Chondrocyte (in vitro differentiated cells): ENCODE measurements around the gene CUL1. TPM values are rescaled to one million over a fixed set of nuclear protein-coding genes. Genes with fewer than 3 reads are reported as not detected.

Experiments
- DNase-seq: peaks from one replicate; pipeline ENCODE4 v3.0.0; 2021; ENCODE audit warnings: mixed read lengths, low spot score
- H3K27ac Mint-ChIP-seq: one replicate; pipeline ENCODE4 v1.8.0; 2021; ENCODE audit warnings: mild to moderate bottlenecking, moderate library complexity, mixed read lengths; ENCODE audit not compliant: unreplicated experiment
- H3K27me3 Mint-ChIP-seq: 2 replicates; pipeline ENCODE4 v1.8.0; 2021; ENCODE audit warnings: low read depth, mixed read lengths
- H3K36me3 Mint-ChIP-seq: 2 replicates; pipeline ENCODE4 v1.8.0; 2021; ENCODE audit warnings: low read depth, mixed read lengths
- H3K4me1 Mint-ChIP-seq: 2 replicates; pipeline ENCODE4 v1.8.0; 2021; ENCODE audit warnings: low read depth, mild to moderate bottlenecking, mixed read lengths
- H3K4me3 Mint-ChIP-seq: one replicate; pipeline ENCODE4 v1.8.0; 2021; ENCODE audit warnings: mild to moderate bottlenecking, moderate library complexity, mixed read lengths; ENCODE audit not compliant: unreplicated experiment
- H3K9me3 Mint-ChIP-seq: 2 replicates; pipeline ENCODE4 v1.8.0; 2021; ENCODE audit warnings: low read depth, mixed read lengths
- total RNA-seq: library from RNA; stranded (reverse); gene quantifications from 3 replicates; pipeline ENCODE4 v1.2.1, GENCODE V29; 2021
- TF ChIP-seq, protein P1 (sequence below): fragments of 200-600 bp; sonication (generic); IDR thresholded peaks from 2 replicates; pipeline ENCODE4 v1.5.0; 2021; ENCODE audit warnings: antibody characterized with exemption, mild to moderate bottlenecking, moderate library complexity

The CUL1 gene
- total RNA-seq, 1 donor from 2014 or later: 41.1 TPM

GRCh38 chr7:148813890-148814289 lies 115.2 kb downstream of the CUL1 start:
- H3K36me3 Mint-ChIP-seq: peaks cover 15% of the 10 kb centered on the region

GRCh38 chr7:148814922-148815559 lies 116.3 kb downstream of the CUL1 start:
- Mint-ChIP-seq H3K27me3 (no peaks in the 10 kb centered on the region), H3K36me3 (peaks cover 12% of the 10 kb centered on the region), H3K4me1 (peaks cover 55% of the 10 kb centered on the region)

More at GRCh38 chr7:148813890-148814289, 115.2 kb downstream of the CUL1 start:
- no peaks in the 10 kb centered on the region for H3K27me3 Mint-ChIP-seq
- H3K4me3 Mint-ChIP-seq: no peak overlapping the region
- DNase-seq: no peak
- no peak overlapping the region for H3K27ac Mint-ChIP-seq
- H3K4me1 Mint-ChIP-seq: peaks cover 44% of the 10 kb centered on the region
- TF ChIP-seq, protein P1, sequence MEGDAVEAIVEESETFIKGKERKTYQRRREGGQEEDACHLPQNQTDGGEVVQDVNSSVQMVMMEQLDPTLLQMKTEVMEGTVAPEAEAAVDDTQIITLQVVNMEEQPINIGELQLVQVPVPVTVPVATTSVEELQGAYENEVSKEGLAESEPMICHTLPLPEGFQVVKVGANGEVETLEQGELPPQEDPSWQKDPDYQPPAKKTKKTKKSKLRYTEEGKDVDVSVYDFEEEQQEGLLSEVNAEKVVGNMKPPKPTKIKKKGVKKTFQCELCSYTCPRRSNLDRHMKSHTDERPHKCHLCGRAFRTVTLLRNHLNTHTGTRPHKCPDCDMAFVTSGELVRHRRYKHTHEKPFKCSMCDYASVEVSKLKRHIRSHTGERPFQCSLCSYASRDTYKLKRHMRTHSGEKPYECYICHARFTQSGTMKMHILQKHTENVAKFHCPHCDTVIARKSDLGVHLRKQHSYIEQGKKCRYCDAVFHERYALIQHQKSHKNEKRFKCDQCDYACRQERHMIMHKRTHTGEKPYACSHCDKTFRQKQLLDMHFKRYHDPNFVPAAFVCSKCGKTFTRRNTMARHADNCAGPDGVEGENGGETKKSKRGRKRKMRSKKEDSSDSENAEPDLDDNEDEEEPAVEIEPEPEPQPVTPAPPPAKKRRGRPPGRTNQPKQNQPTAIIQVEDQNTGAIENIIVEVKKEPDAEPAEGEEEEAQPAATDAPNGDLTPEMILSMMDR: no peak
- no peaks in the 10 kb centered on the region for H3K9me3 Mint-ChIP-seq

GRCh38 chr7:148815612-148816011 lies 116.9 kb downstream of the CUL1 start:
- Mint-ChIP-seq H3K27me3 (no peaks in the 10 kb centered on the region), H3K4me1 (peaks cover 60% of the 10 kb centered on the region)

More at GRCh38 chr7:148814922-148815559, 116.3 kb downstream of the CUL1 start:
- H3K27ac Mint-ChIP-seq: peak overlapping the region; percentile 8
- no peak for DNase-seq
- no peak overlapping the region for H3K4me3 Mint-ChIP-seq
- TF ChIP-seq, protein P1: no peak
- H3K9me3 Mint-ChIP-seq: no peaks in the 10 kb centered on the region

DNA sequence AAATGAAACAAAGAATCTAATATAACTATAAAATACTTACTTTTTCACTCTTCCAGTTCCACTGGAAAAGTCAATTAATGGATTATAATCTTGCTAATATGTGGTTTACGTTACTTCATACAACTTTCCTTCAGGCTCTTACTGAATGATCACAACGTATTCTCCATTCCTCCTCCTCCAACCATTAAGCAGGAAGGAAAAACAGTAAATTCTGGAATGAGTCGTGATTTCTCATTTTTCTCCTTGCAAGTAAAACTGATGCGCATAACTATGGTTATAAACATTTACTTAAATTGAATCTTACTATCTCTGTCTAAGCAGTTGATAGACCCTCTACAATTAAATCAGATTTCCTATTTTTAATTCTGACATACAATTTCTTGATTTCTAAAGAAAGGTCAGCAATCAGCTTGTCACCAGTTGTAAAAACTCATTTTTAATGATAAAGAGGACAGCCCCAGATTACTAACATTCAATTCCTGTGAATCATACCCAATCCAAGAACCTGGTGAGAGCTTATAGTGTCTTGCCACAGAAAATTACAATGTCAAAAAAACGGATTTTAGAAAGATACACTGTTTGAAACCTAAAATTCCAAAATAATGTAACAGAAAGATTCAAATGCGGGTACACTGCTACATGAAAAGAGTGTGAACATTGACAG lies 121.1 kb downstream of the CUL1 start:
- Mint-ChIP-seq H3K4me1 (peaks cover 60% of the 10 kb centered on the region), H3K27me3 (no peaks in the 10 kb centered on the region), H3K36me3 (peaks cover 6% of the 10 kb centered on the region), H3K4me3 (no peak overlapping the region), H3K9me3 (no peaks in the 10 kb centered on the region), H3K27ac (peak overlapping the region; percentile 38)
- no peak for DNase-seq
- TF ChIP-seq, protein P1: no peak

More at GRCh38 chr7:148815612-148816011, 116.9 kb downstream of the CUL1 start:
- TF ChIP-seq, protein P1: no peak
- DNase-seq: no peak
- Mint-ChIP-seq H3K36me3 (peaks cover 9% of the 10 kb centered on the region), H3K9me3 (no peaks in the 10 kb centered on the region), H3K4me3 (no peak overlapping the region), H3K27ac (no peak overlapping the region)

GRCh38 chr7:148821422-148821821 lies 122.7 kb downstream of the CUL1 start:
- Mint-ChIP-seq H3K36me3 (peaks cover 10% of the 10 kb centered on the region), H3K27ac (no peak overlapping the region), H3K9me3 (no peaks in the 10 kb centered on the region), H3K4me1 (peaks cover 44% of the 10 kb centered on the region), H3K27me3 (no peaks in the 10 kb centered on the region), H3K4me3 (no peak overlapping the region)
- no peak for DNase-seq
- TF ChIP-seq, protein P1: no peak
